SK-N-MC (cell line): ENCODE results near the gene CLASP1.
"Not testable (repeated sequence)": the region's sequence is repeated elsewhere in the genome, so short reads cannot be mapped to it uniquely, and the experiment has no call there.

Experiments used
- EZH2 ChIP-seq: fragments of 200-600 bp; sonication (generic); IDR thresholded peaks from one replicate; pipeline ENCODE4 v1.6.1; 2017; ENCODE audit warnings: antibody characterized with exemption
- FOXP2 ChIP-seq: optimal IDR thresholded peaks from 2 replicates; pipeline ENCODE3; 2011; ENCODE audit warnings: mild to moderate bottlenecking, moderate library complexity; ENCODE audit not compliant: insufficient read depth; ENCODE audit errors: extremely low read length, control extremely low read depth
- POLR2AphosphoS5 ChIP-seq: IDR thresholded peaks from 2 replicates; pipeline ENCODE4 v1.6.1; 2012; ENCODE audit warnings: mild to moderate bottlenecking, low read depth, low read length, borderline replicate concordance

DNA sequence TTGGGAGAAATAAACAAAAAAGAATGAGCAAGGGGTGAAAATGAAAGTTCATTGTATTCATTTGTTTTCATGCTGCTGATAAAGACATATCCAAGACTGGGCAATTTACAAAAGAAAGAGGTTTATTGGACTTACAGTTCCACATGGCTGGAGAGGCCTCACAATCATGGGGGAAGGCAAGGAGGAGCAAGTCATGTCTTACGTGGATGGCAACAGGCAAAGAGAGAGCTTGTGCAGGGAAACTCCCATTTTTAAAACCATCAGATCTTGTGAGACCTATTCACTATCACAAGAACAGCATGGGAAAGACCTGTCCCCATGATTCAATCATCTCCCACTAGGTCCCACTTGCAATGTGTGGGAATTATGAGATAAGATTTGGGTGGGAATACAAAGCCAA, 85.5 kb downstream of the CLASP1 start:
- not testable (repeated sequence) for TF ChIP-seq POLR2AphosphoS5, EZH2, FOXP2
